Choroid plexus epithelial cell (primary cell): ENCODE data around the gene DDX54.

Experiments used
- DNase-seq: peaks from one replicate; pipeline ENCODE4 v3.0.0-alpha.2; 2010; ENCODE audit warnings: low read depth
- H3K4me3 ChIP-seq: 2 replicates; pipeline ENCODE4 v1.5.1; 2011; ENCODE audit warnings: low read depth, mild to moderate bottlenecking, control low read depth, low read length, moderate library complexity
- TF ChIP-seq, protein P1 (sequence below): conservative IDR thresholded peaks from 2 replicates; pipeline ENCODE4 v1.5.1; 2011; ENCODE audit warnings: low read depth, mild to moderate bottlenecking, control low read depth, inconsistent platforms, low read length, moderate library complexity

Gene DDX54

DNA sequence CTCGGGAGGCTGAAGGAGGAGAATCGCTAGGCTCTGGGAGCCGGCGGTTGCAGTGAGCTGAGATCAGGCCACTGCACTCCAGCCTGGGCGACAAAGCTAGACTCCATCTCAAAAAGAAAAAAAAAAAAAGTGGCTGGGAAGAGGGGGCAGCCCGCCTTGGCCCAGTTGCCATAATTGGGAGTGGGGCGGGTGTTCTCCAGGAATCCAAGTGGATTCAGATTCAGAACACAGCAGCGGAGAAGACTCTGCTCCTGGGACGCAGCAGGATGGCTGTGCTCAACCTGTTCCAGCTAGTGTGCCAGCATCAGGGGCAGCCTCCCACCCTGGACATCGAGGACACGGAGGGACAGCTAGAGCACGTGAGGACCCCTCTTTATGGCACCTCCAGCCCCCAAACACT is 30.2 kb downstream of the DDX54 start:
- no peak for DNase-seq
- H3K4me3 ChIP-seq = no peak overlapping the region
- TF ChIP-seq, protein P1, sequence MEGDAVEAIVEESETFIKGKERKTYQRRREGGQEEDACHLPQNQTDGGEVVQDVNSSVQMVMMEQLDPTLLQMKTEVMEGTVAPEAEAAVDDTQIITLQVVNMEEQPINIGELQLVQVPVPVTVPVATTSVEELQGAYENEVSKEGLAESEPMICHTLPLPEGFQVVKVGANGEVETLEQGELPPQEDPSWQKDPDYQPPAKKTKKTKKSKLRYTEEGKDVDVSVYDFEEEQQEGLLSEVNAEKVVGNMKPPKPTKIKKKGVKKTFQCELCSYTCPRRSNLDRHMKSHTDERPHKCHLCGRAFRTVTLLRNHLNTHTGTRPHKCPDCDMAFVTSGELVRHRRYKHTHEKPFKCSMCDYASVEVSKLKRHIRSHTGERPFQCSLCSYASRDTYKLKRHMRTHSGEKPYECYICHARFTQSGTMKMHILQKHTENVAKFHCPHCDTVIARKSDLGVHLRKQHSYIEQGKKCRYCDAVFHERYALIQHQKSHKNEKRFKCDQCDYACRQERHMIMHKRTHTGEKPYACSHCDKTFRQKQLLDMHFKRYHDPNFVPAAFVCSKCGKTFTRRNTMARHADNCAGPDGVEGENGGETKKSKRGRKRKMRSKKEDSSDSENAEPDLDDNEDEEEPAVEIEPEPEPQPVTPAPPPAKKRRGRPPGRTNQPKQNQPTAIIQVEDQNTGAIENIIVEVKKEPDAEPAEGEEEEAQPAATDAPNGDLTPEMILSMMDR = no peak

DNA sequence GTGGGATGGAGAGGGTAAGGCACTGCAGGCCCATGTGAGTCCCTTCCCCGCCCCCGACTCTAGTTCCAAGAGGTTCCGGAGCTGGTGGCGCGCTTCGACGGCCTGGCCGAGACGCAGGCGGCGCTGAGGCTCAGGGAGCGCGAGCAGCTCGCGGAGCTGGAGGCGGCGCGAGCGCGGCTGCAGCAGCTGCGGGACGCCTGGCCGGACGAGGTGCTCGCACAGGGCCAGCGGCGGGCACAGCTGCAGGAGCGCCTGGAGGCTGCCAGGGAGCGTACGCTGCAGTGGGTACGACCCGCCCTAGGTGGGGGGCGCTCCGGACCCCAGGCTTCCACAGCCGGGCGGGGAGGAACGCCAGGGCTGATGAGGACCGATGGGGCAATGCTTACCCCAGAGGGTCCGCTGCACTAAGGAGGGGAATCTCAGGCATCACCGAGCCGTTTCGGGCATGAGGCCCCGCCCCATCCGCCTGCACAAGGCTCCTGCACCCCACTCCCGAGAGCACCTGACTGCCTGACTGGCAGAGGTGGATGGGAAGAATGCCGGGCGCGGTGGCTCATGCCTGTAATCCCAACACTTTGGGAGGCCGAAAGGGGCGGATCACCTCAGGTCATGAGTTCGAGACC is 30.8 kb downstream of the DDX54 start:
- TF ChIP-seq, protein P1 = no peak
- H3K4me3 ChIP-seq = no peak overlapping the region
- DNase-seq = peak; percentile 30

DNA sequence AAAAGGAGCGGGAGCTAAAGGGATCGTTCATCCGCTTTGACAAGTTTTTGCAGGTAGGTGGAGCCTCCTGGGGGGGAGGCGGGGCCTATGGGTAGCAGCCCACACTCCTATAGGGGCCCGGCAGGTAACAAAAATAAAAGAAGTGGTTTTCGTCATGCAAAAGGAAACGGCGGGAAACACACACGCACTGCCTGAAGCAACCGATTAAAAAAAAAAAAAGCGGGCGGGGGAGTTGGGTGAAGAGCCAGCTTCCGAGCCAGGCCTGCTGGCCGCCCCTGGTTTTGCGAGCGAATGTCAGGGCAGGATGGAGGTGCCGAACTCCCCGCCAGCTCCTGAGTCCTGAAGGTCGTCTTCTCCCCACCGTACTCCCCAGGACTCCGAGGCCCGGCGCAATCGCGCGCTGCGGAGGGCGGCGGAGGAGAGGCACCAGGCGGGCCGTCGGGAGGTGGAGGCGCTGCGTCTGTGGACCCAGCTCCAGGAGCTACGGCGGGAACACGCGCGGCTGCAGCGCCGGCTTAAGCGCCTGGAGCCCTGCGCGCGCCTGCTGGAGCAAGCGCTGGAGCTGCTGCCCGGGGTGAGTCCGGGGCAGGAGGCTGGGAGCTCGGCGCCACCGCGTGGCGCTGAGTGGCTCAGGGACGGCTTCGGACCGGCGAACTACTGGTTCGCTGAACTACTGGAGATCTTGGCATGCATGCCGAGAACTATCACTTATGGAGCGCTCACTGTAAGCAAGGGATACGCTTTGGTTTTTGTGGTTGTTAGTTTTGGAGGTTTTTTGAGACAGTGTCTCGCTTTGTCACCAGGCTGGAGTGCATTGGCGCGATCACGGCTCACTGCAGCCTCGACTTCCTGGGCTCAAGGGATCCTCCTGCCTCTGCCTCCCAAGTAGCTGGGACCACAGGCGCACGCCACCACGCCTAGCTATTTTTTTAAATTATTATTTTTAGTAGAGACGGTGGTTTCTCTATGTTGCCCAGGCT is 32.2 kb downstream of the DDX54 start:
- DNase-seq = peak; percentile 73
- TF ChIP-seq, protein P1 = peak; percentile 50
- H3K4me3 ChIP-seq = peak overlapping the region; percentile 26

DNA sequence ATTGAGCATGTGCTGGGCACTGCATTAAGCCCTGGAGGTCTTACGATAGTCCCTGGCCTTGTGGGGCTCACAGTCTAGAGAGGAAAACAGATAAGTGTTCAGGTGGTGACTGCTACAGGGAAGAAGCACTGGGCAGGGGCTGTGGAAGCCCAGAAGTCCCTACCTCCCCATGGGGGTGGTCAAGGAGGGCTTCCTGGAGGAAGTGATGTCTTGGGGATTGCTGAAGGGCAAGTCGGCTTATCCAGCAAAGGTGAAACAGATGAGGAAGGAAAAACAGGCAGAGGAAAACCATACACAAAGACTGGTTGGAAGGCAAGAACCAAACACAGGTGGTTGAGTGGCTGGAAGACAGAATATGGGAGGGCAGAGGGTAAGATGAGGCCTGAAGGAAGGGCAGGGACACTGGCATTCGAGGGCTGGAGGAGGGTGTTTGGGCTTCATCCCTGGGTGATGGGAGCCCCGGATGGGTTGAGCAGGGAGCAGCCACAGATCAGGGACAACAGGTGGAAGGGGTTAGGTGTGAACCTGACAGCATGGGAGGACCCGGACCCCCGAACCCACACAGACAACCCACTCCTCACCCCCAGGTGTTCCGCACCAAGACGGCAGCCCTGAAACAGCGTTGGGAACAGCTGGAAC is 33.0 kb downstream of the DDX54 start:
- DNase-seq = no peak
- no peak overlapping the region for H3K4me3 ChIP-seq
- TF ChIP-seq, protein P1 = no peak

DNA sequence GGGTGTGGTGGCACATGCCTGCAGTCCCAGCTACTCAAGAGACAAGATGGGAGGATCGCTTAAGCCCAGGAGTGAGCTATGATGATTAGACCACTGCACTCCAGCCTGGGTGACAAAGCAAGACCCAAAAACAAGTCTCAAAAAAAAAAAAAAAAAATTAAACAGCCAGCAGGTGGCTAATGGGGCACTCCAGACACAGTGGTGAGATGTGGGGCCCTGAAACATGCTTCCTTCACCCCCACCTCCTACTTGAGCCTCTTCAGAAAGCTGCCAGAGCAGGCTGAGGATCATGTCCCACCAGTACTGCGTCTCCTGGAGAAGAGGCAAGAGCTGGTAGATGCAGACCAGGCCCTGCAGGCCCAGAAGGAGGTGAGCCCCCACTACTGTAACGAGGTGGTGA is 33.6 kb downstream of the DDX54 start:
- DNase-seq = no peak
- TF ChIP-seq, protein P1 = no peak
- H3K4me3 ChIP-seq = no peak overlapping the region

DNA sequence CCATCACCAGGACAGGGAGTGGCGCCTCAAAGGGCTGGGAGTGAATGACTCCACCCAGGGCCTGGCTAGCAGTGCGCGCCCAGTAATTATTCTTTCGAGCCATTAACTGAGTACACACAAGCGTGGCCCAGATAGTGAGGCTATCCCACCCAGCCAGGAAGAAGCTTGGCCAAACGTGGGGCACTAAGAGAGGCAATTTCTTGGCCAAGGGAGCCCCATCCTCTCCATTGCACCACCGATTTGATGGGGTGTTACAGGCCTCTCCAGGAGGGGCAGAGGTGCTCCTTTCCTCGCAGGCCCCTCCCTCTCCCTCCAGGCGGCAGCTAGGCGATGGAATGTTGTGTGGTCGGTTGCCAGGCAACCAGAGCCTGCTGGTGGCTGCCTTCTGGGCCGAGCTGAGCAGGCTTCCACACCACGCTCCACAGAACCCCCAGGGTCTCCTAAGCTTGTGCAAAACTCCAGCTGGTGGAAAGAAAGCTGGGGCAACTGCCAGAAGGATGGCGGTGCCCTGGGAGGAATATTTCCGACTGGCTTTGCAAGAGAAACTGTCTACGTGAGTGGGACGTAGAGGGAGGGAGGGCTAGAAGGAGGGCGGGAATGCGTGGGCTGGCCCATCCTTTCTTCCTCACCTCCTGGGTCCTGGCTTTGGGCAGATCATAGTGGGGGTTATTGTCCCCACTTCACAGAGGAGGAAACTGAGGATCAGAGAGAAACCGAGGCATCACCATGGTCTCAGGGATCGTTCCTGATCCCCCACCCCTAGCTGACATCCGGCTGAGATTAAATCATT is 35.7 kb downstream of the DDX54 start, which contains the start of gene CFAP73:
CFAP73 (plus strand) TSS at position 364 of the 790 bp plus-strand sequence; CDS start at position 498, 134 bp downstream.
- TF ChIP-seq, protein P1 = no peak
- peak; percentile 94 for DNase-seq
- H3K4me3 ChIP-seq = no peak within 1 kb of the TSS
